ENCODE measurements around the gene KHDC4. TPM values are rescaled to one million over a fixed set of nuclear protein-coding genes. Genes with fewer than 3 reads are reported as not detected.

KHDC4 gene
- total and polyA plus RNA-seq, 2 of the 13 experiments (the other 11 are each of a cell fraction or from before 2014, with no cell fraction given) = 33.5 to 92.0 TPM

DNA sequence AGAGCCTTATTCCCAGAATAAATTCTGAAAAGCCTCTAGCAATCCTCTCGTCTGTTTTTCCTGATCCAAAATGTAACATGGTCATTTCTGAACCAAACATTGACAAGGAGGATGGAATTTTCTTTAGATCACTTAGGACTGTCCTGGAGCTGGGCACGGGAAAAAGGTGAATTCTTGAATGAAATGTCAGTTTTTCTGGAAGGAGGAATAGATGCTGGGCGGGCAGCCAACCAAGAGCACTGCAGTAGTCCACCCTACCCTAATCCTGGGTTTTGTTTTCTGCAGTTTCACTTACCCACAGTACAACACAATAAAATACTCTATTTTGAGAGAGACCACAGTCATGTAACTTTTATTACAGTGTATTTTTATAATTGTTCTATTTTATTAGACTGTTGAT, 44.0 kb downstream of the KHDC4 start:
- DNase-seq (ENCODE audit: low spot score) (no peak), ATAC-seq (no peak), FAIRE-seq (no peak)
- Histone ChIP-seq H3K4me1 (ENCODE audit: insufficient read depth, low read length) (peaks cover 38% of the 10 kb centered on the region), H3K36me3 (replicated peaks in 1 of 2; ENCODE audit: control insufficient read depth in 1 of 2, insufficient read depth in 2 of 2, low read length in 2 of 2) (no peaks in the 10 kb centered on the region), H2AFZ (ENCODE audit: low read length) (no peak overlapping the region), H3K27me3 (ENCODE audit: control insufficient read depth in 1 of 2, insufficient read depth in 2 of 2, low read length in 2 of 2) (peaks cover 0 to 6% of the 10 kb centered on the region in 2 experiments; a peak in 1 of 5 replicates), H3K27ac (ENCODE audit: extremely low read length, insufficient read depth, low read length) (no peak overlapping the region), H3K79me2 (ENCODE audit: insufficient read depth, low read length) (no peaks in the 10 kb centered on the region), H4K20me1 (ENCODE audit: insufficient read depth, low read length) (no peaks in the 10 kb centered on the region), H3K4me3 (replicated peaks in 1 of 3; ENCODE audit: insufficient read depth in 1 of 3, low read depth in 2 of 3, low read length in 3 of 3) (no peak overlapping the region), H3K9me3 (ENCODE audit: low read length) (no peaks in the 10 kb centered on the region), H3K9ac (ENCODE audit: insufficient read depth, low read depth, low read length) (no peak overlapping the region), H3K4me2 (ENCODE audit: low read depth, low read length) (no peak overlapping the region)
- BruUV-seq (replicated peaks) = no TSS peak
- no peak for TF ChIP-seq POLR2G (IDR thresholded peaks at IDR 0.05; ENCODE audit: low read depth, low read length)
- TF ChIP-seq CREM (IDR thresholded peaks at IDR 0.05) = no peak
- TF ChIP-seq CREM (CRISPR knock-in tag; IDR thresholded peaks at IDR 0.05) = no peak
- TF ChIP-seq, protein P1, sequence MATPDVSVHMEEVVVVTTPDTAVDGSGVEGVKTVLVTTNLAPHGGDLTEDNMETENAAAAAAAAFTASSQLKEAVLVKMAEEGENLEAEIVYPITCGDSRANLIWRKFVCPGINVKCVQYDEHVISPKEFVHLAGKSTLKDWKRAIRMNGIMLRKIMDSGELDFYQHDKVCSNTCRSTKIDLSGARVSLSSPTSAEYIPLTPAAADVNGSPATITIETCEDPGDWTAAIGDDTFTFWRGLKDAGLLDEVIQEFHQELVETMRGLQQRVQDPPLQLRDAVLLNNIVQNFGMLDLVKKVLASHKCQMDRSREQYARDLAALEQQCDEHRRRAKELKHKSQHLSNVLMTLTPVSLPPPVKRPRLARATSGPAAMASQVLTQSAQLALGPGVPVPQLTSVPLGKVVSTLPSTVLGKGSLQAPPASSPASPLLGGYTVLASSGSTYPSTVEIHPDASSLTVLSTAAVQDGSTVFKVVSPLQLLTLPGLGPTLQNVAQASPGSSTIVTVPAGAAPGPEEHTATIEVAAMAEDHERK (CRISPR knock-in tag; IDR thresholded peaks at IDR 0.05; ENCODE audit: low read depth) = no peak
- no peak for TF ChIP-seq MEIS2 (CRISPR knock-in tag; IDR thresholded peaks at IDR 0.05)
- TF ChIP-seq, protein P2, sequence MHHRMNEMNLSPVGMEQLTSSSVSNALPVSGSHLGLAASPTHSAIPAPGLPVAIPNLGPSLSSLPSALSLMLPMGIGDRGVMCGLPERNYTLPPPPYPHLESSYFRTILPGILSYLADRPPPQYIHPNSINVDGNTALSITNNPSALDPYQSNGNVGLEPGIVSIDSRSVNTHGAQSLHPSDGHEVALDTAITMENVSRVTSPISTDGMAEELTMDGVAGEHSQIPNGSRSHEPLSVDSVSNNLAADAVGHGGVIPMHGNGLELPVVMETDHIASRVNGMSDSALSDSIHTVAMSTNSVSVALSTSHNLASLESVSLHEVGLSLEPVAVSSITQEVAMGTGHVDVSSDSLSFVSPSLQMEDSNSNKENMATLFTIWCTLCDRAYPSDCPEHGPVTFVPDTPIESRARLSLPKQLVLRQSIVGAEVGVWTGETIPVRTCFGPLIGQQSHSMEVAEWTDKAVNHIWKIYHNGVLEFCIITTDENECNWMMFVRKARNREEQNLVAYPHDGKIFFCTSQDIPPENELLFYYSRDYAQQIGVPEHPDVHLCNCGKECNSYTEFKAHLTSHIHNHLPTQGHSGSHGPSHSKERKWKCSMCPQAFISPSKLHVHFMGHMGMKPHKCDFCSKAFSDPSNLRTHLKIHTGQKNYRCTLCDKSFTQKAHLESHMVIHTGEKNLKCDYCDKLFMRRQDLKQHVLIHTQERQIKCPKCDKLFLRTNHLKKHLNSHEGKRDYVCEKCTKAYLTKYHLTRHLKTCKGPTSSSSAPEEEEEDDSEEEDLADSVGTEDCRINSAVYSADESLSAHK (CRISPR knock-in tag; IDR thresholded peaks at IDR 0.05; ENCODE audit: borderline replicate concordance) = no peak
- no peak for TF ChIP-seq NFE2L2 (IDR thresholded peaks at IDR 0.05; ENCODE audit: low read length)
- TF ChIP-seq, protein P3, sequence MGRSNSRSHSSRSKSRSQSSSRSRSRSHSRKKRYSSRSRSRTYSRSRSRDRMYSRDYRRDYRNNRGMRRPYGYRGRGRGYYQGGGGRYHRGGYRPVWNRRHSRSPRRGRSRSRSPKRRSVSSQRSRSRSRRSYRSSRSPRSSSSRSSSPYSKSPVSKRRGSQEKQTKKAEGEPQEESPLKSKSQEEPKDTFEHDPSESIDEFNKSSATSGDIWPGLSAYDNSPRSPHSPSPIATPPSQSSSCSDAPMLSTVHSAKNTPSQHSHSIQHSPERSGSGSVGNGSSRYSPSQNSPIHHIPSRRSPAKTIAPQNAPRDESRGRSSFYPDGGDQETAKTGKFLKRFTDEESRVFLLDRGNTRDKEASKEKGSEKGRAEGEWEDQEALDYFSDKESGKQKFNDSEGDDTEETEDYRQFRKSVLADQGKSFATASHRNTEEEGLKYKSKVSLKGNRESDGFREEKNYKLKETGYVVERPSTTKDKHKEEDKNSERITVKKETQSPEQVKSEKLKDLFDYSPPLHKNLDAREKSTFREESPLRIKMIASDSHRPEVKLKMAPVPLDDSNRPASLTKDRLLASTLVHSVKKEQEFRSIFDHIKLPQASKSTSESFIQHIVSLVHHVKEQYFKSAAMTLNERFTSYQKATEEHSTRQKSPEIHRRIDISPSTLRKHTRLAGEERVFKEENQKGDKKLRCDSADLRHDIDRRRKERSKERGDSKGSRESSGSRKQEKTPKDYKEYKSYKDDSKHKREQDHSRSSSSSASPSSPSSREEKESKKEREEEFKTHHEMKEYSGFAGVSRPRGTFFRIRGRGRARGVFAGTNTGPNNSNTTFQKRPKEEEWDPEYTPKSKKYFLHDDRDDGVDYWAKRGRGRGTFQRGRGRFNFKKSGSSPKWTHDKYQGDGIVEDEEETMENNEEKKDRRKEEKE (IDR thresholded peaks at IDR 0.05) = no peak
- TF ChIP-seq ATM (IDR thresholded peaks at IDR 0.05; ENCODE audit: borderline replicate concordance) = no peak
- no peak for TF ChIP-seq RARA (CRISPR knock-in tag; IDR thresholded peaks at IDR 0.05)
- TF ChIP-seq ZFP36 (IDR thresholded peaks at IDR 0.05; ENCODE audit: borderline replicate concordance, low read depth, low read length, partially characterized antibody) = no peak
- TF ChIP-seq ZFP90 (CRISPR knock-in tag; IDR thresholded peaks at IDR 0.05; ENCODE audit: borderline replicate concordance) = no peak
- TF ChIP-seq, protein P4, sequence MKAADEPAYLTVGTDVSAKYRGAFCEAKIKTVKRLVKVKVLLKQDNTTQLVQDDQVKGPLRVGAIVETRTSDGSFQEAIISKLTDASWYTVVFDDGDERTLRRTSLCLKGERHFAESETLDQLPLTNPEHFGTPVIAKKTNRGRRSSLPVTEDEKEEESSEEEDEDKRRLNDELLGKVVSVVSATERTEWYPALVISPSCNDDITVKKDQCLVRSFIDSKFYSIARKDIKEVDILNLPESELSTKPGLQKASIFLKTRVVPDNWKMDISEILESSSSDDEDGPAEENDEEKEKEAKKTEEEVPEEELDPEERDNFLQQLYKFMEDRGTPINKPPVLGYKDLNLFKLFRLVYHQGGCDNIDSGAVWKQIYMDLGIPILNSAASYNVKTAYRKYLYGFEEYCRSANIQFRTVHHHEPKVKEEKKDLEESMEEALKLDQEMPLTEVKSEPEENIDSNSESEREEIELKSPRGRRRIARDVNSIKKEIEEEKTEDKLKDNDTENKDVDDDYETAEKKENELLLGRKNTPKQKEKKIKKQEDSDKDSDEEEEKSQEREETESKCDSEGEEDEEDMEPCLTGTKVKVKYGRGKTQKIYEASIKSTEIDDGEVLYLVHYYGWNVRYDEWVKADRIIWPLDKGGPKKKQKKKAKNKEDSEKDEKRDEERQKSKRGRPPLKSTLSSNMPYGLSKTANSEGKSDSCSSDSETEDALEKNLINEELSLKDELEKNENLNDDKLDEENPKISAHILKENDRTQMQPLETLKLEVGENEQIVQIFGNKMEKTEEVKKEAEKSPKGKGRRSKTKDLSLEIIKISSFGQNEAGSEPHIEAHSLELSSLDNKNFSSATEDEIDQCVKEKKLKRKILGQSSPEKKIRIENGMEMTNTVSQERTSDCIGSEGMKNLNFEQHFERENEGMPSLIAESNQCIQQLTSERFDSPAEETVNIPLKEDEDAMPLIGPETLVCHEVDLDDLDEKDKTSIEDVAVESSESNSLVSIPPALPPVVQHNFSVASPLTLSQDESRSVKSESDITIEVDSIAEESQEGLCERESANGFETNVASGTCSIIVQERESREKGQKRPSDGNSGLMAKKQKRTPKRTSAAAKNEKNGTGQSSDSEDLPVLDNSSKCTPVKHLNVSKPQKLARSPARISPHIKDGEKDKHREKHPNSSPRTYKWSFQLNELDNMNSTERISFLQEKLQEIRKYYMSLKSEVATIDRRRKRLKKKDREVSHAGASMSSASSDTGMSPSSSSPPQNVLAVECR (CRISPR knock-in tag; IDR thresholded peaks at IDR 0.05; ENCODE audit: borderline replicate concordance) = no peak
- no peak for TF ChIP-seq NFE2L1 (CRISPR knock-in tag; IDR thresholded peaks at IDR 0.05; ENCODE audit: borderline replicate concordance)
- POLR2A ChIA-PET = no interaction called here
- CTCF ChIA-PET (ENCODE audit: low intra/inter-chr PET ratio, low total read pairs) = no interaction called here
- in situ Hi-C loops (cut with HindIII; ENCODE audit: extremely low pct_ligation_motif_present, low pct_unique_long_range_greater_than_20kb) = no loop called here
- 29% methylated on average over 3 of the region's 3 CpGs for WGBS (ENCODE audit: low lambda C conversion rate)
- intact Hi-C loops (cut with micrococcal nuclease; ENCODE audit: unreplicated experiment) = loop anchor here (10.0 kb wide), 1 partner anchor 1525 kb away; no protein-coding TSS in a partner anchor
